Stimulated activated CD4-positive, alpha-beta T cell treated with anti-CD3 and anti-CD28 coated beads, TNF-alpha, amount 100 ng/mL, for 4 hours (primary cell): ENCODE data around the gene ASB11.

Source experiments
- DNase-seq, 3 experiments: peaks; one replicate each; pipeline ENCODE4 v3.0.0-alpha.2; 2020; ENCODE audit warnings: low read depth in 3 of 3

Gene ASB11

DNA sequence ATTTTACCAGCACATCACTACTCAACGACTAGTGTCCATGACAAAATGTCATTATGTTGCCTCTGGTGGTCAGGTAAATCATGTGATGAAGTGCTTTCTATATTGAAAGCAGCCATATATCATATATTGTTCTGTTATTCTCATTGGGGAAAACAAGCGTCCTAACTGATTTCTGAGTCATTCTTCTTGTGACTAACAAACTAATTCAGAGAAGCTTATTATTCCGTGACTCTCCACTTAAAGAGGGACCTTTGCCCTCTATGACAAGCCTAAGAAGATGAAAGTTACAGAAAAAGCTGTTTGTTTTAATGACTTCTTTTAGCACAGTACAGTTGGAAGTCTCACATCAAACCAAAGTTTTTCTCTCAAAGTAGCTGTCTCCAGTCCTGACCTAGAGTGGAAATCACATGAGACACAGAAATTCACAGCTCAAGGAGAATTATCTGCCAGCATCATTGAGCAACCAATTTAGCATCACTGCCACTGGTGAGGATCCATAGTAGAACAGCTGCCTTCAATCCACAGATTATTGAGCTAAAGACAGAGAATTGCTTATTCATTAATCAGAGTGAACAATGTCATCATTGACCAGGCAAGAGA is 81.9 kb downstream of the ASB11 start:
- DNase-seq = no peak
